HCT116 (cell line): ENCODE results near the gene PPM1M. TPM values are rescaled to one million over a fixed set of nuclear protein-coding genes. Genes with fewer than 3 reads are reported as not detected.

Experiments used
- ATAC-seq: fragments of 200-7000 bp; cut with Tn5 transposase; 2 replicates; pipeline ENCODE4 v1.9.1; 2020; ENCODE audit warnings: mild to moderate bottlenecking, moderate library complexity
- BruUV-seq: library from RNA; stranded (reverse); fragments of 400-500 nt; replicated peaks from 2 replicates; lab custom pipeline; 2021; lab: Mats Ljungman, UMichigan
- CTCF ChIA-PET: fragments of 300-600 bp; sonication (Branson Sonifier 250); formaldehyde crosslinking; loops from one replicate; lab custom pipeline; 2021; ENCODE audit warnings: antibody characterized with exemption; lab: Charles Lee
- POLR2A ChIA-PET: fragments of 300-600, 350-600 bp; sonication (Branson Sonifier 250); formaldehyde crosslinking; loops from one replicate; lab custom pipeline; 2021; ENCODE audit warnings: antibody characterized with exemption; lab: Charles Lee
- RAD21 ChIA-PET, 2 experiments: fragments of 300-600 bp; sonication (Branson Sonifier 250); formaldehyde crosslinking; loops; one replicate each; lab custom pipeline; 2023; ENCODE audit warnings: low total read pairs in 2 of 2; ENCODE audit not compliant: uncharacterized antibody in 2 of 2, unreplicated experiment in 2 of 2, low non-redundant PET in 1 of 2; lab: Charles Lee
- DNase-seq: peaks from one replicate; pipeline ENCODE4 v3.0.0-alpha.2; 2010; ENCODE audit warnings: low read depth, low spot score
- H2AFZ ChIP-seq: fragments of 200-600 bp; shearing (Covaris generic), sonication (generic); 2 replicates; pipeline ENCODE4 v1.6.1; 2017; ENCODE audit warnings: low read depth, mixed run types, mixed read lengths, antibody characterized with exemption, low read length; ENCODE audit not compliant: poor library complexity, severe bottlenecking
- H3K27ac ChIP-seq: 2 replicates; pipeline ENCODE4 v1.5.1; 2012; ENCODE audit warnings: low read depth, low read length
- H3K27me3 ChIP-seq: fragments of 200-600 bp; sonication (generic); 2 replicates; pipeline ENCODE4 v1.6.1; 2016; ENCODE audit warnings: mixed run types, low read length, mixed read lengths; ENCODE audit not compliant: insufficient read depth
- H3K36me3 ChIP-seq, 2 experiments: fragments of 200-500 bp in 1 of 2; fragments of 200-600 bp in 1 of 2; sonication (Bioruptor generic) in 1 of 2; sonication (generic) in 1 of 2; 2 replicates each; pipeline versions ENCODE4 v1.5.1 to v1.6.1; 2014 to 2016; ENCODE audit warnings: low read length in 2 of 2, inconsistent platforms in 1 of 2, mixed read lengths in 1 of 2, mixed run types in 1 of 2; ENCODE audit not compliant: insufficient read depth in 2 of 2, control insufficient read depth in 1 of 2
- H3K4me1 ChIP-seq, 2 experiments: fragments of 200-600 bp in 1 of 2; sonication (generic) in 1 of 2; 2 replicates each; pipeline versions ENCODE4 v1.5.1 to v1.6.1; 2012 to 2017; ENCODE audit warnings: low read length in 2 of 2, inconsistent platforms in 1 of 2, mild to moderate bottlenecking in 1 of 2, mixed read lengths in 1 of 2, mixed run types in 1 of 2, moderate library complexity in 1 of 2; ENCODE audit not compliant: insufficient read depth in 2 of 2, control insufficient read depth in 1 of 2
- H3K4me2 ChIP-seq: fragments of 200-600 bp; sonication (generic); 2 replicates; pipeline ENCODE4 v1.6.1; 2017; ENCODE audit warnings: mixed run types, low read length, mixed read lengths
- H3K4me3 ChIP-seq, 2 experiments: fragments of 200-600 bp in 1 of 2; sonication (generic) in 1 of 2; replicated peaks in 1 of 2; 2 replicates each; pipeline ENCODE4 v1.5.1; 2011 to 2016; ENCODE audit warnings: low read length in 2 of 2, control low read depth in 1 of 2, low read depth in 1 of 2, mild to moderate bottlenecking in 1 of 2, mixed read lengths in 1 of 2, mixed run types in 1 of 2
- H3K79me2 ChIP-seq: fragments of 200-600 bp; sonication (generic); 2 replicates; pipeline ENCODE4 v1.6.1; 2017; ENCODE audit warnings: mild to moderate bottlenecking, mixed run types, low read length, moderate library complexity, mixed read lengths; ENCODE audit not compliant: insufficient read depth
- H3K9ac ChIP-seq: fragments of 200-600 bp; sonication (generic); 2 replicates; pipeline ENCODE4 v1.6.1; 2016; ENCODE audit warnings: low read length, mixed read lengths
- H3K9me2 ChIP-seq: fragments of 200-600 bp; sonication (generic), shearing (Covaris generic); 2 replicates; pipeline ENCODE4 v1.6.1; 2017; ENCODE audit warnings: mixed run types, mild to moderate bottlenecking, moderate library complexity; ENCODE audit not compliant: insufficient read depth
- H3K9me3 ChIP-seq, 2 experiments: fragments of 200-500 bp in 1 of 2; fragments of 200-600 bp in 1 of 2; sonication (Bioruptor generic) in 1 of 2; sonication (generic) in 1 of 2; 2 replicates each; pipeline ENCODE4 v1.6.1; 2014 to 2017; ENCODE audit warnings: low read length in 2 of 2, mixed read lengths in 2 of 2, inconsistent platforms in 1 of 2, low read depth in 1 of 2, mild to moderate bottlenecking in 1 of 2, mixed run types in 1 of 2, moderate library complexity in 1 of 2; ENCODE audit not compliant: control insufficient read depth in 1 of 2, insufficient read depth in 1 of 2
- H4K20me1 ChIP-seq: fragments of 200-600 bp; sonication (generic), shearing (Covaris generic); 2 replicates; pipeline ENCODE4 v1.6.1; 2017; ENCODE audit warnings: mixed run types, mild to moderate bottlenecking, moderate library complexity; ENCODE audit not compliant: insufficient read depth
- EZH2phosphoT487 ChIP-seq: fragments of 200-600 bp; IDR thresholded peaks from 2 replicates; pipeline ENCODE4 v1.6.1; 2018; ENCODE audit warnings: antibody characterized with exemption, borderline replicate concordance
- POLR2A ChIP-seq: IDR thresholded peaks from 2 replicates; pipeline ENCODE4 v1.7.0; 2011; ENCODE audit warnings: borderline replicate concordance; ENCODE audit not compliant: insufficient read depth, insufficient read length; ENCODE audit errors: extremely low read depth
- SP1 ChIP-seq: IDR thresholded peaks from 2 replicates; pipeline ENCODE4 v1.6.1; 2012; ENCODE audit warnings: low read depth
- SRF ChIP-seq: IDR thresholded peaks from 2 replicates; pipeline ENCODE4 v1.6.1; 2012; ENCODE audit warnings: low read depth
- ZNF274 ChIP-seq: fragments of 200-500 bp; sonication (Bioruptor generic); IDR thresholded peaks from 2 replicates; pipeline ENCODE4 v1.6.1; 2014; ENCODE audit warnings: mild to moderate bottlenecking, low read depth, low read length, inconsistent platforms
- intact Hi-C: fragments of 100-400 bp; cut with micrococcal nuclease; formaldehyde crosslinking; loops from 2 replicates; pipeline ENCODE4 v1.10.0; 2022
- total RNA-seq: library from RNA; stranded (reverse); gene quantifications from one replicate; pipeline ENCODE4 v1.2.1, GENCODE V29; 2021; ENCODE audit not compliant: unreplicated experiment
- TF ChIP-seq, protein P1 (sequence below): IDR thresholded peaks from 2 replicates; pipeline ENCODE4 v1.6.1; 2012; ENCODE audit warnings: low read depth
- TF ChIP-seq, protein P2 (sequence below): IDR thresholded peaks from 2 replicates; pipeline ENCODE4 v1.6.1; 2011; ENCODE audit warnings: mild to moderate bottlenecking, low read length, moderate library complexity; ENCODE audit not compliant: insufficient replicate concordance; ENCODE audit errors: extremely low read depth

The PPM1M gene
- total RNA-seq, 1 experiment from 2014 or later: 16.6 TPM

DNA sequence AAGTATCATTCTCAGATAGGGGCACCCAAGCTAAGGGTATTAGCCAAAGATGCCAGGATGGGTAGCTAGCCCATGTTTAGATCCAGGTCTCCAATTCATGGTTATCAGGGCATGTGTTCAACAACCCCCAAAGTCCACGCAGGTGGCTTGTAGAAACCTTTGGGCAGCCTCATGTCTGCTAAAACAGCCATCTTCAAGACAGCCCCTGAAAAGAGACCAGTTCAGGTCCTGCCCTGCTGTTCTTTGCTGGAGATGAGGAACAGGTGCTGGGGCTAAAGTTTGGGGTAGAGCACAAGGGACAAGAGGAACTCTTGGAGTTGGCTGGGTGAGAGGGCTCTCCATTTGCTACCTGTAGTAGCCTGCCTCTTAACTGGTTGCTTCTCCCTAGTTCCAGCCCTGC, 4.6 kb downstream of the PPM1M start:
- no peak for ATAC-seq
- TF ChIP-seq SRF (no peak), ZNF274 (no peak)
- ChIA-PET CTCF (no interaction called here), RAD21 (no interaction called here), POLR2A (interaction anchor here (0.6 to 2.1 kb wide), 2 partner anchors 10 to 86 kb away, joined by 3 to 6 read pairs; no protein-coding TSS in a partner anchor)
- Histone ChIP-seq H3K27me3 (no peaks in the 10 kb centered on the region), H3K36me3 (peaks cover 14 to 34% of the 10 kb centered on the region in 2 experiments; a peak in 3 of 4 replicates), H3K9me3 (no peaks in the 10 kb centered on the region), H2AFZ (no peak overlapping the region), H4K20me1 (no peaks in the 10 kb centered on the region), H3K4me1 (peaks cover 5 to 16% of the 10 kb centered on the region in 2 experiments; a peak in 3 of 4 replicates), H3K9ac (no peak overlapping the region), H3K4me2 (no peak overlapping the region), H3K9me2 (no peaks in the 10 kb centered on the region), H3K79me2 (0 out of 2 replicates have a peak, but pooled peaks cover 3% of the 10 kb centered on the region), H3K4me3 (no peak overlapping the region), H3K27ac (no peak overlapping the region)
- intact Hi-C loops: no loop called here
- BruUV-seq: no TSS peak
- DNase-seq: no peak

DNA sequence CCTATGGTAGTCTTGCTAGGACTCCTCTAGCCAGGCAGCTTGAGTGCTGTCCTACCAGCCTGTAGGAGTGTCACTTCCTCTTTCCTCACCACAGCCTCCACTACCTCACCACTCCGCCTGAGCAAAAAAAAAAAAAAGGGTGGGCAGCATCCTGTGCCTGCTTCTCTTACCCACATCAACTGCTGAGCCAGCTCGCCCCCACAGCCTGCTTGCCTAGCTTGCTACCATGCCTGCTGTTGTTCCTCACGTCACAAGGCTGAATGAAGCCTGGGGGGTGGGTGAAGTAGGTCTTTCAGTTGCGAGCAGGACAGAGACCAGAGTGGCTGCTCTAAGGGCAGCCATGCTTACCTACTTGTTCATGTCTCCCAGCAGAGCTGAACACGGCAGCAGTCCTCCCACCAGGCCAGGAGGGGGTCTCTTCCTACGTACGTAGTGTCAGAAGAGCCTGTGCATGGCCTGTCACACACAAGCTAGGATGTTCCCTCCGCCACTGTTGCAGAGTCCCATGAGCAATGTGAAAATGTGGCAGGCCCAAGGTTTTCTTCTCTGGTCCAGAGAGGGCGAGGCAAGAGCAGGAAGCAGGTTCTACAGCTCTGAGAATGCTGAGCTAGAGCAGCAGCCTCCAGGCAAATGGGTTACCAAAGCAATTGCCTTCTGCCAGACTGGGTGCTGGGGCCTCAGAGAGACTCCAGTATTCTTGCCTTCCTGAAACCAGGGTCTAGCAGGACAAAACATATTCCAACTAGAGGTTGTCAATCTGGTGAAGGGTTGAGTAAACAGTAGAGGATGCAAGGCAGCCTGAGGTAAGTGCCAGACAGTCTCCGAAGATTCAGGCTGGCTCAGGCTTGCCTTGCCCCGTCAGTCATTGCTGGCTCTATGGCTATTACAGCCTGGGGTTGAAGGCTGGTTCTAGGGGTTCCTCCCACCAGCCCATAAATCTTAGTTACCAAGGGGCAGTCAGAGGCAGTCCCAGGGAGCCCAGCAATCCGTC, 8.1 kb downstream of the PPM1M start:
- Histone ChIP-seq H3K9me3 (no peaks in the 10 kb centered on the region), H3K4me1 (no peaks in the 10 kb centered on the region), H3K27ac (no peak overlapping the region; the same call in 1 of the 2 replicates), H3K4me2 (no peak overlapping the region), H4K20me1 (no peaks in the 10 kb centered on the region), H3K27me3 (no peaks in the 10 kb centered on the region), H3K9me2 (no peaks in the 10 kb centered on the region), H3K36me3 (peaks cover 46 to 69% of the 10 kb centered on the region in 2 experiments), H3K4me3 (no peak overlapping the region), H2AFZ (no peak overlapping the region), H3K79me2 (peaks cover 20% of the 10 kb centered on the region), H3K9ac (no peak overlapping the region)
- DNase-seq (no peak), ATAC-seq (no peak)
- RAD21 ChIA-PET: no interaction called here
- POLR2A ChIA-PET: no interaction called here
- TF ChIP-seq POLR2A (no peak), SP1 (no peak), EZH2phosphoT487 (no peak)
- TF ChIP-seq, protein P1, sequence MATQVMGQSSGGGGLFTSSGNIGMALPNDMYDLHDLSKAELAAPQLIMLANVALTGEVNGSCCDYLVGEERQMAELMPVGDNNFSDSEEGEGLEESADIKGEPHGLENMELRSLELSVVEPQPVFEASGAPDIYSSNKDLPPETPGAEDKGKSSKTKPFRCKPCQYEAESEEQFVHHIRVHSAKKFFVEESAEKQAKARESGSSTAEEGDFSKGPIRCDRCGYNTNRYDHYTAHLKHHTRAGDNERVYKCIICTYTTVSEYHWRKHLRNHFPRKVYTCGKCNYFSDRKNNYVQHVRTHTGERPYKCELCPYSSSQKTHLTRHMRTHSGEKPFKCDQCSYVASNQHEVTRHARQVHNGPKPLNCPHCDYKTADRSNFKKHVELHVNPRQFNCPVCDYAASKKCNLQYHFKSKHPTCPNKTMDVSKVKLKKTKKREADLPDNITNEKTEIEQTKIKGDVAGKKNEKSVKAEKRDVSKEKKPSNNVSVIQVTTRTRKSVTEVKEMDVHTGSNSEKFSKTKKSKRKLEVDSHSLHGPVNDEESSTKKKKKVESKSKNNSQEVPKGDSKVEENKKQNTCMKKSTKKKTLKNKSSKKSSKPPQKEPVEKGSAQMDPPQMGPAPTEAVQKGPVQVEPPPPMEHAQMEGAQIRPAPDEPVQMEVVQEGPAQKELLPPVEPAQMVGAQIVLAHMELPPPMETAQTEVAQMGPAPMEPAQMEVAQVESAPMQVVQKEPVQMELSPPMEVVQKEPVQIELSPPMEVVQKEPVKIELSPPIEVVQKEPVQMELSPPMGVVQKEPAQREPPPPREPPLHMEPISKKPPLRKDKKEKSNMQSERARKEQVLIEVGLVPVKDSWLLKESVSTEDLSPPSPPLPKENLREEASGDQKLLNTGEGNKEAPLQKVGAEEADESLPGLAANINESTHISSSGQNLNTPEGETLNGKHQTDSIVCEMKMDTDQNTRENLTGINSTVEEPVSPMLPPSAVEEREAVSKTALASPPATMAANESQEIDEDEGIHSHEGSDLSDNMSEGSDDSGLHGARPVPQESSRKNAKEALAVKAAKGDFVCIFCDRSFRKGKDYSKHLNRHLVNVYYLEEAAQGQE: no peak
- TF ChIP-seq, protein P2, sequence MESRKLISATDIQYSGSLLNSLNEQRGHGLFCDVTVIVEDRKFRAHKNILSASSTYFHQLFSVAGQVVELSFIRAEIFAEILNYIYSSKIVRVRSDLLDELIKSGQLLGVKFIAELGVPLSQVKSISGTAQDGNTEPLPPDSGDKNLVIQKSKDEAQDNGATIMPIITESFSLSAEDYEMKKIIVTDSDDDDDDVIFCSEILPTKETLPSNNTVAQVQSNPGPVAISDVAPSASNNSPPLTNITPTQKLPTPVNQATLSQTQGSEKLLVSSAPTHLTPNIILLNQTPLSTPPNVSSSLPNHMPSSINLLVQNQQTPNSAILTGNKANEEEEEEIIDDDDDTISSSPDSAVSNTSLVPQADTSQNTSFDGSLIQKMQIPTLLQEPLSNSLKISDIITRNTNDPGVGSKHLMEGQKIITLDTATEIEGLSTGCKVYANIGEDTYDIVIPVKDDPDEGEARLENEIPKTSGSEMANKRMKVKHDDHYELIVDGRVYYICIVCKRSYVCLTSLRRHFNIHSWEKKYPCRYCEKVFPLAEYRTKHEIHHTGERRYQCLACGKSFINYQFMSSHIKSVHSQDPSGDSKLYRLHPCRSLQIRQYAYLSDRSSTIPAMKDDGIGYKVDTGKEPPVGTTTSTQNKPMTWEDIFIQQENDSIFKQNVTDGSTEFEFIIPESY: no peak
- BruUV-seq: no TSS peak
- intact Hi-C loops: no loop called here
- CTCF ChIA-PET: no interaction called here
